AG10803 (cell line): ENCODE results near the gene GNAL.

Experiments
- DNase-seq: peaks from one replicate; pipeline ENCODE4 v3.0.0; 2010; ENCODE audit warnings: low read depth
- H3K4me3 ChIP-seq: 2 replicates; pipeline ENCODE4 v1.5.1; 2011; ENCODE audit warnings: mild to moderate bottlenecking, low read length, control low read depth
- TF ChIP-seq, protein P1 (sequence below): conservative IDR thresholded peaks from 2 replicates; pipeline ENCODE4 v1.5.1; 2011; ENCODE audit warnings: mild to moderate bottlenecking, low read length, control low read depth, inconsistent platforms

GNAL gene

GRCh38 chr18:11877497-11878135 is 188.6 kb downstream of the GNAL start:
- TF ChIP-seq, protein P1, sequence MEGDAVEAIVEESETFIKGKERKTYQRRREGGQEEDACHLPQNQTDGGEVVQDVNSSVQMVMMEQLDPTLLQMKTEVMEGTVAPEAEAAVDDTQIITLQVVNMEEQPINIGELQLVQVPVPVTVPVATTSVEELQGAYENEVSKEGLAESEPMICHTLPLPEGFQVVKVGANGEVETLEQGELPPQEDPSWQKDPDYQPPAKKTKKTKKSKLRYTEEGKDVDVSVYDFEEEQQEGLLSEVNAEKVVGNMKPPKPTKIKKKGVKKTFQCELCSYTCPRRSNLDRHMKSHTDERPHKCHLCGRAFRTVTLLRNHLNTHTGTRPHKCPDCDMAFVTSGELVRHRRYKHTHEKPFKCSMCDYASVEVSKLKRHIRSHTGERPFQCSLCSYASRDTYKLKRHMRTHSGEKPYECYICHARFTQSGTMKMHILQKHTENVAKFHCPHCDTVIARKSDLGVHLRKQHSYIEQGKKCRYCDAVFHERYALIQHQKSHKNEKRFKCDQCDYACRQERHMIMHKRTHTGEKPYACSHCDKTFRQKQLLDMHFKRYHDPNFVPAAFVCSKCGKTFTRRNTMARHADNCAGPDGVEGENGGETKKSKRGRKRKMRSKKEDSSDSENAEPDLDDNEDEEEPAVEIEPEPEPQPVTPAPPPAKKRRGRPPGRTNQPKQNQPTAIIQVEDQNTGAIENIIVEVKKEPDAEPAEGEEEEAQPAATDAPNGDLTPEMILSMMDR, result no peak
- H3K4me3 ChIP-seq, result no peak overlapping the region
- no peak for DNase-seq

- TF ChIP-seq, protein P1, result no peak
- no peak overlapping the region for H3K4me3 ChIP-seq
- no peak for DNase-seq
Observed at GRCh38 chr18:11880586-11881304, 191.7 kb downstream of the GNAL start.

DNA sequence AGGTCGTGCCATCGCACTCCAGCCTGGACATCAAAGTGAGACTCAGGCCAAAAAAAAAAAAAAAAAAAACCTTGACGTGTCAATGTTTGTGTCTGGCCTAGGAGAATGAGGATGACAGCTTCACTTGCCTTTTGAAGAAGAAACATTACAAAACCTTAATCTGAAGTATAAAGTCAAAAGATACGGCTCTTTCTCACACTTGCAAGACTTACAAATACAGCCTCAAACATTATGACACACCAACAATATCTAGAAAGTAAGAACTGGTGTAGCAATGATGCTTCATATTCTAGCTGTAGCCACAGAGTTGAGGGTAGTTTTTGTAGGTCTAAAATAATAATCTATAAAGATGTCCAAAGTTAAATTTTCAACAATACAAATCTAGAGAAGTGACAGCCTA is 193.6 kb downstream of the GNAL start:
- H3K4me3 ChIP-seq, result no peak overlapping the region
- TF ChIP-seq, protein P1, result no peak
- DNase-seq, result no peak

DNA sequence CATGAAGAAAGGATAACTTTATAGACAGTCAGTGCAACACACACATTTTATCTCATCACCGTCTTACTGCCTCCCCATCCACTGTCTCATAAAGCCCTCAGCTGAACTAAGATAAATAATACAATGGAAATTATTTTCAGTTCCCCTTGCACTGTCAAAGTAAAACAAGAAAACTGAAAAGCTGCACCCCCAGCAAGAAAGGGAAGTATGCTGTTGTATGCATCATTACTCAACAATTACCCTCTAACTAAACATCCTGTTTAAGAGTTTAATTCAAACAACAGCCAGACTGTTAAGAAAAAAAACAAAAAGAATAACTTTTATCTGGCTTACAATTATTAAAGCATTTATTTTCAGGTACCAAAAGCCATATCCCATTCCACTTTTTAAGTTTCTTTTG is 194.1 kb downstream of the GNAL start:
- TF ChIP-seq, protein P1, result no peak
- H3K4me3 ChIP-seq, result no peak overlapping the region
- DNase-seq, result no peak

DNA sequence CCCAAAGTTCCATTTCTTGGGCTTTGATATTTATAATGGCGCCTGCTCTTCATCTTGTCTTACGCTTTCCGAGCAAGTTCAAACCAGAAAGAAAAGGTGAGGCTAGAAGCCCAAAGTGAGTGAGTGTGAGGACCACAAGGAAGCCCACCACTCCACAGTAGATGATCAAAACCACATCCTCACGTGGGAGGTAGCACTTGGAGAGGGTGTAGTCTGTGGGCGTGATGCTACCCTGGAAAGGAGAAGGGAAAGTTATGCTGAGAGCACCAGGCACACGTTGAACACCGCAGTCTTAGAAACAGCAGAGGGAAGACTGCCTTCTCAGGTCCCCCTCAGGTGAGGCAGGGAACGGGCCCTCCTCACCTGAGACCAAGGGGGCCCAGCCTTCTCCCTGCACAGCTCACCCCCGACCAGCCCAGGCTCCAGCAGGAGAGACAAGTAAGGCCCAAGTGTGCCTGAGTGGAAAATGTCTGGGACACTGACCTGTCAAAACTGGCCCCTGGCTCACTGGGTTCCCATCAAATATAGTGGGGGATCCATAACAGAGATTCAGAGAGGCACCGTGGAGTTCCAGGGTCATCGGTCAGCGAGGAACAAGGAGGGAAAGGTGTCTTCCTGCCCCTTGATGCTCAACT is 195.4 kb downstream of the GNAL start:
- no peak overlapping the region for H3K4me3 ChIP-seq
- TF ChIP-seq, protein P1, result no peak

GRCh38 chr18:11885278-11885947 is 196.3 kb downstream of the GNAL start:
- no peak for DNase-seq
- TF ChIP-seq, protein P1, result no peak
- no peak overlapping the region for H3K4me3 ChIP-seq

More for the DNA sequence above, 195.4 kb downstream of the GNAL start:
- DNase-seq, result no peak
